GM18505 (cell line): ENCODE measurements around the gene SLC2A11.

ENCODE experiments used
- ATAC-seq: cut with Tn5 transposase; IDR thresholded peaks from one replicate; pipeline ENCODE4 v1.9.1; 2021; ENCODE audit not compliant: unreplicated experiment
- POLR2A ChIP-seq: IDR thresholded peaks from 4 replicates; pipeline ENCODE4 v1.6.1; 2011; ENCODE audit warnings: borderline replicate concordance; ENCODE audit not compliant: insufficient read depth, insufficient read length; ENCODE audit errors: extremely low read depth

SLC2A11 gene

DNA sequence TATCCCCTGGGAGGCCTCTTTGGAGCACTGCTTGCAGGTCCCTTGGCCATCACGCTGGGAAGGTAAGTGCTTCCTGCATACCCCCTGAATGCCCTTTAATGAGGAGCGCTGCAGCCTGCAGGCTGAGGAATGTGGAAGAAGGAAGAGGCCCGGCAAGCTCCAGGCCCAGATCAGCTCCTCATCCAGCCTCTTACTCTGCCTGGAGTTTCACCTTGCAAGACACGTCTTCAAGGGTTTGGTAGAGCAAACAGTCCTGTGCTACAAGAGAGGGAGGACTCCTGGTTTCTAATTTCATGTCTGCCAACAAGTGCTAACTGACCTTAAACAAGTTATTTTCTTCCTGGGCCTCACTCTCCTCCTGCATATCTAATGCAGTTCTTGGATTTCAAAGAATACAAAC is 10.9 kb downstream of the SLC2A11 start:
- TF ChIP-seq POLR2A = no peak
- ATAC-seq = no peak

DNA sequence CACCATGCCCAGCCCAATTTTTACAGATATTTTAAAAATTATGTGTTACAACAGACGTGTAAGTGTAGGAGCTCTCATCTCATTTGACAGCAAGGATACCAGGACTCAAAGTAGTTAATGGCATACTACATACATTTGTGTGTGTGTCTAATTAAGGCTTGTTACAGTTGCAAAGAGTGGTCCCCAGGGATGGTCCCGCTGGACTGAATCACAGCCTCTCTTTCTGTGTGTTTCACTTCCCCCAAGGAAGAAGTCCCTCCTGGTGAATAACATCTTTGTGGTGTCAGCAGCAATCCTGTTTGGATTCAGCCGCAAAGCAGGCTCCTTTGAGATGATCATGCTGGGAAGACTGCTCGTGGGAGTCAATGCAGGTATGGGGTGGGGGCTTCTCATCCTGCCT is 17.2 kb downstream of the SLC2A11 start:
- TF ChIP-seq POLR2A = no peak
- no peak for ATAC-seq

DNA sequence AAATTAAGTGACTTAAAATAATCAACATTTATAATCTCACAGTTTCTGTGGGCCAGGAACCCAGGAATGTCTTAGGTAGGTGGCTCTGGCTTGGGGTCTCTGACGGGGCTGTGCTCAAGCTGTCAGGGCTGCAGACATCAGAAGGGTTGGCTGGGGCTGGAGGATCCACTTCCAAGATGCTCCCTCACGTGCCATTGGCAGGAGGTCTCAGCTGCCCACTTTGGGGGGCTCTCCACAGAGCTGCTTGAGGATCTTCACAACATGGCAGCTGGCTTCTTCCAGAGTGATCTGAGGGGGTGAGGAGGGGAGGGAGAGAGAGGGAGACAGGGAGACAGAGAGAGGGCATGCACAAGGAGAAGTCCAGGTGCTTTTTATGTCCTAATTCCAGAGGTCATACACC is 18.1 kb downstream of the SLC2A11 start:
- no peak for TF ChIP-seq POLR2A
- ATAC-seq = no peak

DNA sequence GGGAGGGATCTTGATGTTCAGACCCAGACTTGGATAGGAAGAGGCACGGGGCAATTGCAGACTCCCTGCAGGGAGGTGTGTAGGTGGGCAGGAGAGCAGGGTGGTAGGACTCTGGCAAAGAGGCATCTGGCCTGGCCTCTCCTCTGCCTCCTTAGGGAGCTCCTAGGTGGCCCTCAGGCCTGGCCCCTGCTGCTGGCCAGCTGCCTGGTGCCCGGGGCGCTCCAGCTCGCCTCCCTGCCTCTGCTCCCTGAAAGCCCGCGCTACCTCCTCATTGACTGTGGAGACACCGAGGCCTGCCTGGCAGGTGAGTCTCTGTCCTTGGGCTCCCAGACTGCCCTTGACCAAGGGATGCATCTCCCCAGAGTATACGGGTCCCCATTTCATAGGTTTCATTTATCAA is 19.9 kb downstream of the SLC2A11 start:
- TF ChIP-seq POLR2A = no peak
- no peak for ATAC-seq

DNA sequence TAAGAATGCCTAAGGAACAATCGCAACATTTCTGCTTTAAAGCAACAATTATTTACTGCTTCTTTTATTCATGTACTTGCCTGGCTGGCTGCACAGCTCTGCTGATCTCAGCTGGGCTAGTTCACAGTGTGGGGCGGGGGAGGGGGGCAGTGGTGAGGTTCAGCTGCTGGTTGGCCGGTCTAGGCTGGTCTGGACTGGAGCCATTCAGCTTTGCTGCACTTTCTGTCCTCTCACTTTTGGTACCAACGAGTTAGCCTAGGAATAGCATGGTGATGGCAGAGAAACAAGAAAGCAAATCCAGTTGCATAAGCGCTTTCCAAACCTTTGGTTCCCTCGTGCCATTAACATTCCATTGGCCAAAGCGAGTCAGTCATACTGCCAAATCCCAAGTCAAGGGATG is 20.5 kb downstream of the SLC2A11 start:
- ATAC-seq = no peak
- no peak for TF ChIP-seq POLR2A

DNA sequence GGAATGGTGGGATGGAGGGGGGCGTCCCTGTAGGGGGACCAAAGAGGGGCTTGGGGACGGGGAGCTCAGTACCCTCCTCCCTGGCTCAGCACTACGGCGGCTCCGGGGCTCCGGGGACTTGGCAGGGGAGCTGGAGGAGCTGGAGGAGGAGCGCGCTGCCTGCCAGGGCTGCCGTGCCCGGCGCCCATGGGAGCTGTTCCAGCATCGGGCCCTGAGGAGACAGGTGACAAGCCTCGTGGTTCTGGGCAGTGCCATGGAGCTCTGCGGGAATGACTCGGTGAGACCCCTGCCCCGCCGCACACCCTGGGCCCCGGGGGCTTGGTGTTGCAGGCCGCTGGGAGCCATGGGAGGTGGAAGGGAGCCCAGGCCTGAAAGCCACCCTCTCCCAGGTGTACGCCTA is 24.7 kb downstream of the SLC2A11 start:
- ATAC-seq = no peak
- TF ChIP-seq POLR2A = no peak

- ATAC-seq = no peak
- TF ChIP-seq POLR2A = no peak
Observed at GRCh38 chr22:23883658-23884057, 26.0 kb downstream of the SLC2A11 start.

DNA sequence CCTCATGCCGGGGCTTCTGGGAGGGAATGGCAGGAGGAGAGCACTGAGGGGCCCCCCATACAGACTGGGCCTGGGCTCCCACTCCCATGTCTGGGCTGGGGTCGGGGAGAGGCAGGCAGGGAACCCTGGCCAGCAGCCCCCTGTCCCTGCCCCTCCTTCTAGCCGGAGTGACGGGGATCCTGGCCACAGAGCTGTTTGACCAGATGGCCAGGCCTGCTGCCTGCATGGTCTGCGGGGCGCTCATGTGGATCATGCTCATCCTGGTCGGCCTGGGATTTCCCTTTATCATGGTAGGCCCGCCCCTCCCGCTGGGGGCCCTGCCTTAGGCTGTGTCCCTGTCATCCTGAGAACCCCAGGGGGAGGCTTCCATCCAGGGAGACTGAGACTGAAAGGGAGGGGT is 26.5 kb downstream of the SLC2A11 start:
- no peak for TF ChIP-seq POLR2A
- ATAC-seq = no peak

- no peak for ATAC-seq
- no peak for TF ChIP-seq POLR2A
Observed at GRCh38 chr22:23888615-23889401, 31.1 kb downstream of the SLC2A11 start.

GRCh38 chr22:23889620-23890019 is 31.9 kb downstream of the SLC2A11 start:
- no peak for ATAC-seq
- no peak for TF ChIP-seq POLR2A

DNA sequence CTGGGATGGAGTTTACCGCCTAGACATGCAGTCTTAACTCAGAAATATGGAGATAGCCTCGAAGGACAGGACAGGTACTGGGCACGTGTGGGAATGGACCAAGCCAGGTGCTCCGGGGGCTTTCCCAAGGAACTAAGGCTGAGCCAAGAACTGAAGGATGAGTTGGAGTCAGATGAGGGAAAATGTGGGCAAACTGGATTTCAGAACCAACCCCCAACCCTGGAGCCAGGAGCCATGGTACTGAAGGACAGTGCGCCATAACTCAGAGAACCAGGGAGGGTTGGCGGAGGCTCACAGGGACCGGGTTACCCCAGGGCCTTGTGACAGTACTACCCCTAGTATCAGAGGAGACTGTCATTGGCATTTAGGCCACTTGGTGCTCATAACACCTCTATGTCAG is 34.1 kb downstream of the SLC2A11 start:
- ATAC-seq = no peak

GRCh38 chr22:23892130-23892529 is 34.5 kb downstream of the SLC2A11 start:
- TF ChIP-seq POLR2A = no peak

More for the DNA sequence above, 34.1 kb downstream of the SLC2A11 start:
- TF ChIP-seq POLR2A = no peak

DNA sequence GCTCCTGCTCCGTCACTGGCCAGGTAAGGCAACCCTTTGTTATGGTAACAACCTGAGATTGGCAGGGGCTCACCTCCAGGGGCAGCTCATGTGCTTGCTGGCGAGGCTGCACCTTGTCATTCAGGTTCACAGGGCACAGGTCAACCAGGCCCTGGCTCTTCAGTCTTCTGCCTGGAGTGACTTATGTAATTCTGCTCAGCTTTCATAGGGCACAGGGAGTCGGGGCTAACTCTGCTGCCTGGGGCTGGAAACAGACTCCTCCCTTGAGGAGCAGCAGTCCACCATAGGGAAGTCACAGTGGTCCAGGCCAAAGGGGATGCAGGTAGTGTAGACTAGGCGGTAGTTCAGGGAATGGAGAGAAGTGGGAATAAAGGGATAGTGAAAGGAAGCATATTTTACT is 35.0 kb downstream of the SLC2A11 start:
- TF ChIP-seq POLR2A = no peak
- no peak for ATAC-seq

More at GRCh38 chr22:23892130-23892529, 34.5 kb downstream of the SLC2A11 start:
- no peak for ATAC-seq

DNA sequence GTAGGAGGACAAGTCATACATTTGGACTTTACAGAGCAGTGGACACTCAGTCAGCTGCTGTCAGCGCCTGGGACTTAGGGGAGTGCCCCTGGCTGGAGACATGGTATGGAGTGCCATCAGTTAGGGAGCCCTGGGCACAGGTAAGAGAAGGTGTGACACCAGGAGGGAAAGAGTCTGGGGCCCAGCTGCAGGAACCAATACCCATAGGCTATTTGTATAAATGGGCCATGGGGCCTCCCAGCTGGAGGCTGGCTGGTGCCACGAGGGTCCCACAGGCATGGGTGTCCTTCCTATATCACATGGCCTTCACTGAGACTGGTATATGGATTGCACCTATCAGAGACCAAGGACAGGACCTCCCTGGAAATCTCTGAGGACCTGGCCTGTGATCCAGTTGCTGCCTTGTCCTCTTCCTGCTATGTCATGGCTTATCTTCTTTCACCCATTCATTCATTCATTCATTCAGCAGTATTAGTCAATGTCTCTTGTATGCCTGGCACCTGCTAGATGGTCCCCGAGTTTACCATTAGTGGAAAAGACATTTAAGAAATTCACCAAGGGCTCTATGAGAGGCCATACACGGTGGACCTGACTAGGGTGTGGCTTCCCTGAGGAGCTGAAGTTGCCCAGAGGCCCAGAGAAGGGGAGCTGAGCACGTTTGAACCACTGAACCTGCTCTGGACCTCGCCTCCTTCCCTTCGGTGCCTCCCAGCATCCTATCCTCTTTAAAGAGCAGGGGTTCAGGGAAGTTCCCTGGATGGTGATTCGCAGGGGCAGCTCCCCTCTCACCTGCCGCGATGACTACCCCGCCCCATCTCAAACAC is 35.7 kb downstream of the SLC2A11 start:
- TF ChIP-seq POLR2A = no peak

More for the DNA sequence above, 35.7 kb downstream of the SLC2A11 start:
- ATAC-seq = no peak
